Spleen (tissue), 11 donors: ENCODE measurements around the gene MMEL1. TPM values are rescaled to one million over a fixed set of nuclear protein-coding genes. Genes with fewer than 3 reads are reported as not detected.
A peak's percentile ranks its signal among the peaks of the same experiment; 100 is the strongest.

ENCODE experiments used
- DNase-seq: peaks from one replicate; pipeline ENCODE4 v3.0.0-alpha.2; 2020
- H3K27ac ChIP-seq, 8 donors: fragments of 200-600 bp; sonication (generic) in 7 of 8; 1 replicate in 4 of 8; 2 replicates in 4 of 8; pipeline versions ENCODE4 v1.5.0 to v1.8.0; 2016 to 2021; ENCODE audit warnings: inconsistent platforms in 4 of 8, mild to moderate bottlenecking in 4 of 8, moderate library complexity in 1 of 8
- H3K27me3 ChIP-seq, 7 donors: fragments of 200-600 bp; sonication (generic) in 6 of 7; replicated peaks in 1 of 7; 1 replicate in 4 of 7; 2 replicates in 3 of 7; pipeline versions ENCODE4 v1.5.0 to v1.8.0; 2016 to 2021; ENCODE audit warnings: inconsistent platforms in 3 of 7, mild to moderate bottlenecking in 1 of 7
- H3K36me3 ChIP-seq, 6 donors: fragments of 200-600 bp; sonication (generic) in 5 of 6; 1 replicate in 4 of 6; 2 replicates in 2 of 6; pipeline versions ENCODE4 v1.5.0 to v1.8.0; 2016 to 2021; ENCODE audit warnings: inconsistent platforms in 2 of 6
- H3K4me1 ChIP-seq, 6 donors: fragments of 200-600 bp; sonication (generic) in 5 of 6; 1 replicate in 3 of 6; 2 replicates in 3 of 6; pipeline versions ENCODE4 v1.5.0 to v1.8.0; 2016 to 2021; ENCODE audit warnings: inconsistent platforms in 3 of 6
- H3K4me3 ChIP-seq, 8 donors: fragments of 200-600 bp; sonication (generic) in 7 of 8; 1 replicate in 4 of 8; 2 replicates in 4 of 8; pipeline versions ENCODE4 v1.5.0 to v1.8.0; 2016 to 2021; ENCODE audit warnings: inconsistent platforms in 4 of 8, mild to moderate bottlenecking in 4 of 8, moderate library complexity in 2 of 8
- H3K9me3 ChIP-seq, 8 donors: fragments of 200-600 bp; sonication (generic) in 7 of 8; 1 replicate in 4 of 8; 2 replicates in 4 of 8; pipeline versions ENCODE4 v1.5.0 to v1.8.0; 2016 to 2021; ENCODE audit warnings: inconsistent platforms in 4 of 8
- CTCF ChIP-seq, 11 experiments: fragments of 200-600 bp in 7 of 11; fragments of 450-650 bp in 4 of 11; sonication (generic) in 4 of 11; IDR thresholded peaks in 8 of 11; conservative IDR thresholded peaks in 3 of 11; 1 replicate in 7 of 11; 2 replicates in 4 of 11; pipeline versions ENCODE4 v1.4.0 to v1.8.0; 2016 to 2021; ENCODE audit warnings: antibody characterized with exemption in 11 of 11, inconsistent platforms in 4 of 11, mild to moderate bottlenecking in 1 of 11
- POLR2A ChIP-seq, 3 donors: fragments of 450-650 bp; IDR thresholded peaks; one replicate each; pipeline ENCODE4 v1.5.1; 2017; ENCODE audit warnings: antibody characterized with exemption in 3 of 3, mild to moderate bottlenecking in 1 of 3
- POLR2AphosphoS5 ChIP-seq, 3 donors: sonication (generic); formaldehyde crosslinking; IDR thresholded peaks; one replicate each; pipeline ENCODE4 v1.5.1; 2017; ENCODE audit warnings: antibody characterized with exemption in 3 of 3
- WGBS, 5 donors: extraction: QIAGEN DNeasy Blood & Tissue Kit in 3 of 5; methylation state at CpG; one replicate each; pipeline versions ENCODE4 v1.1.5 to v1.1.7; 2013 to 2018; 5-methylcytosine and 5-hydroxymethylcytosine counted together
- intact Hi-C: fragments of 100-400 bp; cut with DNase I; formaldehyde crosslinking; loops from one replicate; pipeline ENCODE4 v1.15.0; 2023; ENCODE audit warnings: low total_unique reads
- polyA plus RNA-seq, 3 donors: library from polyadenylated mRNA; stranded (reverse); fragments of 200-250 nt; gene quantifications; one replicate each; pipeline ENCODE4 v1.2.1, GENCODE V29; 2013
- total RNA-seq, 7 donors: library from RNA; depleted of rRNA in 3 of 7; stranded (reverse); fragments of >200 nt in 3 of 7; fragmentation: NEBNext Ultra II Directional in 4 of 7; extraction: Animal tissue kit (Norgen Biotek cat#: 25700) in 4 of 7; gene quantifications; one replicate each; pipeline versions ENCODE4 v1.1.0 to v1.2.1, GENCODE V29; 2016 to 2021
- donor health status: healthy with polysubstance abuse.
- donor health status: DM: no; HTN: no; CAD: no; lungs with moderate emphysema.
- donor health status: DM: no; HTN: no; CAD: no.
- donor health status: Bipolar disorder and iron deficiency.
- donor health status: healthy.
- donor health status: DM: no; HTN: no; CAD: no.
- donor health status: DM: yes; HTN: yes; CAD: no.

The MMEL1 gene
- total and polyA plus RNA-seq, 10 donors, result 1.9 to 6.4 (median 3.3) TPM; not detected in 1

GRCh38 chr1:2642560-2643413, 10.0 kb upstream of the MMEL1 start:
- peaks cover 3 to 23% (median 21%) of the 10 kb centered on the region in 8 donors for H3K9me3 ChIP-seq
- peak overlapping the region; percentile 83 to 98 (median 94) for H3K27ac ChIP-seq
- WGBS, 5 donors, result 0 to 1% (median 1%) methylated on average over 42 to 84 of the region's 84 CpGs
- TF ChIP-seq CTCF (IDR thresholded peaks at IDR 0.05 in 8 of 11, conservative IDR thresholded peaks at IDR 0.05 in 3 of 11) (peak in 6 of 11 experiments; percentile 16 to 44 (median 32)), POLR2AphosphoS5 (IDR thresholded peaks at IDR 0.05) (peak; percentile 94 to 96 (median 95)), POLR2A (IDR thresholded peaks at IDR 0.05) (peak; percentile 20 to 68 (median 33))
- no peaks in the 10 kb centered on the region for H3K27me3 ChIP-seq
- peaks cover 8 to 39% (median 21%) of the 10 kb centered on the region in 6 donors for H3K4me1 ChIP-seq
- no peaks in the 10 kb centered on the region for H3K36me3 ChIP-seq
- peak; percentile 97 for DNase-seq
- intact Hi-C loops, result loop anchor here (5.0 kb wide), 1 partner anchor 50 kb away; no protein-coding TSS in a partner anchor
- peak overlapping the region; percentile 57 to 97 (median 78) for H3K4me3 ChIP-seq

- WGBS, 5 donors, result 39 to 51% (median 48%) methylated on average over 9 to 11 of the region's 11 CpGs
- Histone ChIP-seq H3K36me3 (no peaks in the 10 kb centered on the region), H3K27ac (peak overlapping the region; percentile 83 to 98 (median 94)), H3K27me3 (peaks cover 0 to 5% (median 0%) of the 10 kb centered on the region in 7 donors), H3K9me3 (peaks cover 0 to 20% (median 17%) of the 10 kb centered on the region in 8 donors), H3K4me1 (peaks cover 8 to 39% (median 21%) of the 10 kb centered on the region in 6 donors), H3K4me3 (peak overlapping the region; percentile 57 to 97 (median 78))
- intact Hi-C loops, result loop anchor here (5.0 kb wide), 1 partner anchor 50 kb away; no protein-coding TSS in a partner anchor
- no peak for TF ChIP-seq POLR2AphosphoS5 (IDR thresholded peaks at IDR 0.05)
- TF ChIP-seq CTCF (IDR thresholded peaks at IDR 0.05 in 8 of 11, conservative IDR thresholded peaks at IDR 0.05 in 3 of 11), result no peak
- no peak for TF ChIP-seq POLR2A (IDR thresholded peaks at IDR 0.05)
- no peak for DNase-seq
Observed at GRCh38 chr1:2642131-2642559, 9.3 kb upstream of the MMEL1 start.

GRCh38 chr1:2641381-2642130, 8.7 kb upstream of the MMEL1 start:
- Histone ChIP-seq H3K9me3 (peaks cover 0 to 20% (median 17%) of the 10 kb centered on the region in 8 donors), H3K36me3 (no peaks in the 10 kb centered on the region), H3K4me1 (peaks cover 8 to 39% (median 21%) of the 10 kb centered on the region in 6 donors), H3K27ac (peak overlapping the region in 4 of 8 donors; percentile 92 to 98 (median 94)), H3K4me3 (peak overlapping the region in 6 of 8 donors; percentile 57 to 97 (median 75)), H3K27me3 (peaks cover 0 to 11% (median 0%) of the 10 kb centered on the region in 7 donors)
- WGBS, 5 donors, result 92 to 94% (median 93%) methylated on average over 2 to 34 of the region's 34 CpGs
- intact Hi-C loops, result loop anchor here (5.0 kb wide), 1 partner anchor 49 kb away; no protein-coding TSS in a partner anchor
- TF ChIP-seq POLR2AphosphoS5 (IDR thresholded peaks at IDR 0.05) (no peak), POLR2A (IDR thresholded peaks at IDR 0.05) (peak in 1 of 3 donors; percentile 16), CTCF (IDR thresholded peaks at IDR 0.05 in 8 of 11, conservative IDR thresholded peaks at IDR 0.05 in 3 of 11) (no peak)
- peak; percentile 82 for DNase-seq
